Tibial nerve (tissue), 4 donors: ENCODE measurements around the gene ANO2. TPM values are rescaled to one million over a fixed set of nuclear protein-coding genes. Genes with fewer than 3 reads are reported as not detected.

ENCODE experiments used
- DNase-seq, 2 donors: peaks; one replicate each; pipeline ENCODE4 v3.0.0-alpha.2; 2019; ENCODE audit warnings: low spot score in 2 of 2
- H3K27ac ChIP-seq, 4 donors: fragments of 200-600 bp; sonication (generic) in 3 of 4; one replicate each; pipeline ENCODE4 v1.5.1; 2017 to 2019; ENCODE audit warnings: mild to moderate bottlenecking in 1 of 4
- H3K27me3 ChIP-seq, 2 donors: fragments of 200-600 bp; sonication (generic) in 1 of 2; one replicate each; pipeline versions ENCODE4 v1.5.1 to v1.6.0; 2017 to 2019
- H3K36me3 ChIP-seq, 3 donors: fragments of 200-600 bp; sonication (generic); one replicate each; pipeline ENCODE4 v1.5.1; 2018 to 2019
- H3K4me1 ChIP-seq, 4 donors: fragments of 200-600 bp; sonication (generic) in 3 of 4; one replicate each; pipeline ENCODE4 v1.5.1; 2017 to 2019
- H3K4me3 ChIP-seq, 4 donors: fragments of 200-600 bp; sonication (generic) in 3 of 4; one replicate each; pipeline ENCODE4 v1.5.1; 2017 to 2019; ENCODE audit warnings: mild to moderate bottlenecking in 1 of 4, moderate library complexity in 1 of 4
- H3K9me3 ChIP-seq, 4 donors: fragments of 200-600 bp; sonication (generic) in 3 of 4; one replicate each; pipeline ENCODE4 v1.5.1; 2017 to 2019
- EP300 ChIP-seq, 2 donors: sonication (generic); formaldehyde crosslinking; IDR thresholded peaks; one replicate each; pipeline ENCODE4 v1.6.1; 2017; ENCODE audit warnings: antibody characterized with exemption in 2 of 2, mild to moderate bottlenecking in 1 of 2
- POLR2A ChIP-seq, 2 donors: fragments of 450-650 bp; IDR thresholded peaks; one replicate each; pipeline ENCODE4 v1.6.1; 2017; ENCODE audit warnings: antibody characterized with exemption in 2 of 2, mild to moderate bottlenecking in 2 of 2, moderate library complexity in 2 of 2
- WGBS, 2 donors: methylation state at CpG; one replicate each; pipeline ENCODE4 v1.1.5; 2018; 5-methylcytosine and 5-hydroxymethylcytosine counted together
- total RNA-seq, 4 donors: library from RNA; depleted of rRNA; stranded (reverse); fragments of >200 nt; gene quantifications; one replicate each; pipeline ENCODE4 v1.1.0, GENCODE V29; 2016
- TF ChIP-seq, protein P1 (sequence below), 5 experiments: fragments of 200-600 bp in 3 of 5; fragments of 450-650 bp in 2 of 5; sonication (generic) in 3 of 5; IDR thresholded peaks; one replicate each; pipeline ENCODE4 v1.5.1; 2016 to 2019; ENCODE audit warnings: antibody characterized with exemption in 5 of 5, mild to moderate bottlenecking in 3 of 5, moderate library complexity in 2 of 5

The ANO2 gene
- total RNA-seq, 4 donors from 2014 or later, result 13.8 to 23.2 (median 21.3) TPM

DNA sequence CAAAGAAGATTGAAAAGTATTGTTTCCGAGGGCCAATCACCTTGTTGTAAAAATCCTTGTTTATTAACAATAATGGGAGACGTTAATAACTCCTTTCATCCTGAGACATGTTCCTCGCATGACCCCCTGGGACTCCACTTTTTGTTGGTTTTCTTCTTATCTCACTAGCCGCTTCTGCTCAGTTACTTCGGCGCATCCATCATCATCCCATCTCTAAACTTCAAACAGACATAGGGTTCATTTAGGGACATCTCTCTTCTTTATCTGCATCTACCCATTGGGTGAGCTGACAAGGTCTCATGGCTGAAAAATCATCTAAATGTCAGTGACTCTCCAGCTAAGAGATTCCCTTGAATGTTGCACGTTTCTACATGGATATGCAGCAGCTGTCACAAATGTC is 252.2 kb downstream of the ANO2 start:
- Histone ChIP-seq H3K9me3 (peaks cover 0 to 10% (median 0%) of the 10 kb centered on the region in 4 donors), H3K36me3 (no peaks in the 10 kb centered on the region), H3K27ac (no peak overlapping the region), H3K4me1 (no peaks in the 10 kb centered on the region), H3K27me3 (no peaks in the 10 kb centered on the region), H3K4me3 (no peak overlapping the region)
- WGBS, 2 donors, result 87 to 92% methylated on average over 7 of the region's 7 CpGs
- no peak for DNase-seq
- TF ChIP-seq EP300 (IDR thresholded peaks at IDR 0.05), result no peak
- TF ChIP-seq, protein P1, sequence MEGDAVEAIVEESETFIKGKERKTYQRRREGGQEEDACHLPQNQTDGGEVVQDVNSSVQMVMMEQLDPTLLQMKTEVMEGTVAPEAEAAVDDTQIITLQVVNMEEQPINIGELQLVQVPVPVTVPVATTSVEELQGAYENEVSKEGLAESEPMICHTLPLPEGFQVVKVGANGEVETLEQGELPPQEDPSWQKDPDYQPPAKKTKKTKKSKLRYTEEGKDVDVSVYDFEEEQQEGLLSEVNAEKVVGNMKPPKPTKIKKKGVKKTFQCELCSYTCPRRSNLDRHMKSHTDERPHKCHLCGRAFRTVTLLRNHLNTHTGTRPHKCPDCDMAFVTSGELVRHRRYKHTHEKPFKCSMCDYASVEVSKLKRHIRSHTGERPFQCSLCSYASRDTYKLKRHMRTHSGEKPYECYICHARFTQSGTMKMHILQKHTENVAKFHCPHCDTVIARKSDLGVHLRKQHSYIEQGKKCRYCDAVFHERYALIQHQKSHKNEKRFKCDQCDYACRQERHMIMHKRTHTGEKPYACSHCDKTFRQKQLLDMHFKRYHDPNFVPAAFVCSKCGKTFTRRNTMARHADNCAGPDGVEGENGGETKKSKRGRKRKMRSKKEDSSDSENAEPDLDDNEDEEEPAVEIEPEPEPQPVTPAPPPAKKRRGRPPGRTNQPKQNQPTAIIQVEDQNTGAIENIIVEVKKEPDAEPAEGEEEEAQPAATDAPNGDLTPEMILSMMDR (IDR thresholded peaks at IDR 0.05), result no peak
- no peak for TF ChIP-seq POLR2A (IDR thresholded peaks at IDR 0.05)

DNA sequence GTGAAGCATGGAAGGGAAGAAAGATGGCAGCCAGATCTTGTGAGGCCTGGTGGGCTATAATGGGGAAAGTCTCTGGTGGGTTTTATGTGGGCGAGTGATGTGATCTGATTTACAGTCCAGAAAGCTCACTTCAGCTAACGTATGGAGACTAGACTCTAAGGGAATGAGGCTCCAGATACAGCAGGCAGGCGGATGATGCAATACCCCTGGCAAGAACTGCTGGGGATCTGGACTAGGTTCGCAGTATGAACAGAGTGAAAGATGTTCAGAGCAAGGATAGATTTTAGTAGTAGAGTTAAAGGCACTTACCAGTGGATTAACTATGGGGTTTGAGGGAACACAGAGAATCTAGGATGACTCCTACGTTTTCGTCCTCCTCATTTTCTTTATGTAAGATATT is 253.1 kb downstream of the ANO2 start:
- Histone ChIP-seq H3K27me3 (no peaks in the 10 kb centered on the region), H3K4me3 (no peak overlapping the region), H3K4me1 (no peaks in the 10 kb centered on the region), H3K36me3 (no peaks in the 10 kb centered on the region), H3K9me3 (peaks cover 0 to under 1% (median 0%) of the 10 kb centered on the region in 4 donors), H3K27ac (no peak overlapping the region)
- TF ChIP-seq POLR2A (IDR thresholded peaks at IDR 0.05), result no peak
- no peak for TF ChIP-seq EP300 (IDR thresholded peaks at IDR 0.05)
- TF ChIP-seq, protein P1 (IDR thresholded peaks at IDR 0.05), result no peak
- WGBS, 2 donors, result 69 to 82% methylated on average over 6 of the region's 6 CpGs
- peak in 1 of 2 donors; percentile 23 for DNase-seq

DNA sequence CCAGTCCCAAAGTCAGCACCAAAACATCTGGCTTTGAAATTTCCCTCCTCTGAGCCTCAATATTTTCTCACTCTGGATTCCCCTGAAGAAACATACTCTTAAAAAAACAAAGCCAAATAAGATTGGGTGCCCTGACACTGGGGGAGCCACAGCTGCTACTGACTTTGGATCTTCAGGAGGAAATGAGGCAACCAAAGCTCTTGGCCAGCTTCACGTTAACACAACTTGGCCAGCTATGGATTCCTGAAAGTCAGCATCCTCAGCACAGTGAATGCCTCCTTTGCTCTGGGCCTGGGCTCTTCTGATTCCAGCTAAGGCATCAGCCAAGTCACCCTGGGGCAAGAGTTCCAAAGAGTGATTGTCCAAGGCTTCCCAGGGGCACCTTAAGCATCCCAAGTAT is 254.8 kb downstream of the ANO2 start:
- Histone ChIP-seq H3K27me3 (no peaks in the 10 kb centered on the region), H3K9me3 (no peaks in the 10 kb centered on the region), H3K27ac (no peak overlapping the region), H3K4me1 (no peaks in the 10 kb centered on the region), H3K36me3 (no peaks in the 10 kb centered on the region), H3K4me3 (no peak overlapping the region)
- 59 to 75% methylated on average over 1 of the region's 1 CpG for WGBS, 2 donors
- DNase-seq, result no peak
- TF ChIP-seq EP300 (IDR thresholded peaks at IDR 0.05), result no peak
- no peak for TF ChIP-seq POLR2A (IDR thresholded peaks at IDR 0.05)
- TF ChIP-seq, protein P1 (IDR thresholded peaks at IDR 0.05), result no peak

DNA sequence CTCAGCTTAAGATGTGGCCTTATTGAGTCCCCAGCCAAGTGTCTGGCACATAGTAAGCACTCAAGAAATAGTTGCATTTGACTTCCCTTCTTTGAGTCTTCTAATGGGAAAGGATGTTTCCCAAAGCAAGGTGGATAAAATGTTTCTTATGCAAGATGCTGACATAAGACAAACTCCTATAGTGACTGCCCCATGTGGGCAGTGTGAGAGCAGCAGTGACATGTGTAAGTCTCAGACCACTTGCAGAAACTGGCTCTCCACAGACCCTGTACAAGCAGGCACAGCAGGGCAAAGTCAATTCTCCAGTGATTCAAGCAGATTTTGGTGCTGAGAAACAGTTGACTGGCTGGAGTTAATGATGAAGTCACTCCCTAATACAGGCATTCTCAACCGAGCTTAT is 255.3 kb downstream of the ANO2 start:
- TF ChIP-seq EP300 (IDR thresholded peaks at IDR 0.05) (no peak), POLR2A (IDR thresholded peaks at IDR 0.05) (no peak)
- TF ChIP-seq, protein P1 (IDR thresholded peaks at IDR 0.05), result no peak
- no peak for DNase-seq
- Histone ChIP-seq H3K9me3 (no peaks in the 10 kb centered on the region), H3K4me3 (no peak overlapping the region), H3K27ac (no peak overlapping the region), H3K27me3 (no peaks in the 10 kb centered on the region), H3K4me1 (no peaks in the 10 kb centered on the region), H3K36me3 (no peaks in the 10 kb centered on the region)
- WGBS, 2 donors, result 56 to 67% methylated on average over 1 of the region's 1 CpG

DNA sequence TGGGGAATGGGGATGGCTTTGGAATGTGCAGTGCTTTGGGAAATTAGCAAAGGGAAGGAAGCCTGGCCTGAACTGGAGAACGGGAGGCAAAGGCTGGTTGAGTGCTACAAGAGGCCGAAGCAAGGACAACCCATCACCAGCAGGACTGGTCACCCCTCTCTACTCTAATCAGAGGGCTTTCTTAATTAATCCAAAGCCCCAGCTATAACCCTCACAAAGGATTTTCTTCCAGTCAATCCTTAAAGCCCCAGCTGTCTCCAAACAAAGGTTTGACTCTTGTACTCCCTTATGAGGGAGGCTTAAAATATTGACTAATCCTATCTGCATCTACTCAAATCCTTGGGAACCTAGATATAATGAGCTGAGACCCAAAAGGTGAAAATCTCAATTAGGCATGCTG is 256.8 kb downstream of the ANO2 start:
- Histone ChIP-seq H3K27me3 (no peaks in the 10 kb centered on the region), H3K4me1 (no peaks in the 10 kb centered on the region), H3K4me3 (no peak overlapping the region), H3K27ac (no peak overlapping the region), H3K9me3 (no peaks in the 10 kb centered on the region), H3K36me3 (no peaks in the 10 kb centered on the region)
- 75 to 80% methylated on average over 2 of the region's 2 CpGs for WGBS, 2 donors
- no peak for DNase-seq
- TF ChIP-seq EP300 (IDR thresholded peaks at IDR 0.05) (no peak), POLR2A (IDR thresholded peaks at IDR 0.05) (no peak)
- TF ChIP-seq, protein P1 (IDR thresholded peaks at IDR 0.05), result no peak
